H9 (cell line): ENCODE measurements around the gene IMP3. TPM values are rescaled to one million over a fixed set of nuclear protein-coding genes. Genes with fewer than 3 reads are reported as not detected.
A peak's percentile ranks its signal among the peaks of the same experiment; 100 is the strongest.

Experiments
- DNase-seq: peaks from one replicate; pipeline ENCODE4 v3.0.0-alpha.2; 2017
- H2AFZ ChIP-seq: one replicate; pipeline ENCODE4 v1.6.1; 2013; ENCODE audit warnings: mild to moderate bottlenecking, low read length, control low read depth, moderate library complexity
- H2AK5ac ChIP-seq: 2 replicates; pipeline ENCODE4 v1.6.1; 2013; ENCODE audit warnings: low read length, control low read depth, mixed read lengths; ENCODE audit not compliant: insufficient read length
- H2BK120ac ChIP-seq: one replicate; pipeline ENCODE4 v1.6.1; 2013; ENCODE audit warnings: low read depth, mild to moderate bottlenecking, low read length, control low read depth, inconsistent platforms; ENCODE audit not compliant: poor library complexity, severe bottlenecking
- H2BK12ac ChIP-seq: 2 replicates; pipeline ENCODE4 v1.6.1; 2013; ENCODE audit warnings: low read length, control low read depth, mixed read lengths, low read depth; ENCODE audit not compliant: insufficient read length
- H2BK15ac ChIP-seq: 2 replicates; pipeline ENCODE4 v1.6.1; 2013; ENCODE audit warnings: low read depth, low read length, control low read depth
- H2BK20ac ChIP-seq: one replicate; pipeline ENCODE4 v1.6.1; 2013; ENCODE audit warnings: low read depth, mild to moderate bottlenecking, low read length, control low read depth, inconsistent platforms; ENCODE audit not compliant: poor library complexity, severe bottlenecking
- H2BK5ac ChIP-seq: 2 replicates; pipeline ENCODE4 v1.6.1; 2013; ENCODE audit warnings: low read length, control low read depth, mixed read lengths; ENCODE audit not compliant: insufficient read length
- H3K14ac ChIP-seq: 2 replicates; pipeline ENCODE4 v1.6.1; 2013; ENCODE audit warnings: low read length, control low read depth; ENCODE audit not compliant: insufficient read depth
- H3K18ac ChIP-seq: 2 replicates; pipeline ENCODE4 v1.6.1; 2013; ENCODE audit warnings: low read depth, mild to moderate bottlenecking, mixed read lengths, low read length, control low read depth; ENCODE audit not compliant: insufficient read length
- H3K23ac ChIP-seq: 2 replicates; pipeline ENCODE4 v1.6.1; 2013; ENCODE audit warnings: low read length, control low read depth, mixed read lengths, low read depth; ENCODE audit not compliant: insufficient read length
- H3K23me2 ChIP-seq: 2 replicates; pipeline ENCODE4 v1.6.1; 2013; ENCODE audit warnings: low read depth, mild to moderate bottlenecking, mixed read lengths, low read length, control low read depth; ENCODE audit not compliant: insufficient read length, poor library complexity, severe bottlenecking
- H3K27ac ChIP-seq: 2 replicates; pipeline ENCODE4 v1.5.1; 2013; ENCODE audit warnings: low read length, control low read depth, mixed read lengths, low read depth; ENCODE audit not compliant: insufficient read length
- H3K27me3 ChIP-seq: 2 replicates; pipeline ENCODE4 v1.6.1; 2013; ENCODE audit warnings: low read length, control low read depth, inconsistent platforms; ENCODE audit not compliant: insufficient read depth
- H3K4ac ChIP-seq: 2 replicates; pipeline ENCODE4 v1.6.1; 2013; ENCODE audit warnings: low read depth, mild to moderate bottlenecking, control low read depth, inconsistent platforms, low read length, moderate library complexity
- H3K4me1 ChIP-seq: 2 replicates; pipeline ENCODE4 v1.6.1; 2013; ENCODE audit warnings: low read length, control low read depth, inconsistent platforms; ENCODE audit not compliant: insufficient read depth
- H3K4me2 ChIP-seq: 2 replicates; pipeline ENCODE4 v1.6.1; 2013; ENCODE audit warnings: low read length, control low read depth, mixed read lengths; ENCODE audit not compliant: insufficient read length, insufficient read depth
- H3K56ac ChIP-seq: 2 replicates; pipeline ENCODE4 v1.6.1; 2013; ENCODE audit warnings: low read depth, mild to moderate bottlenecking, mixed read lengths, low read length, control low read depth; ENCODE audit not compliant: insufficient read length
- H3K79me1 ChIP-seq: 2 replicates; pipeline ENCODE4 v1.6.1; 2013; ENCODE audit warnings: low read depth, mild to moderate bottlenecking, moderate library complexity, low read length, control low read depth, inconsistent platforms; ENCODE audit not compliant: insufficient read depth, poor library complexity, severe bottlenecking
- H3K79me2 ChIP-seq: 2 replicates; pipeline ENCODE4 v1.6.1; 2013; ENCODE audit warnings: low read length, control low read depth, inconsistent platforms; ENCODE audit not compliant: insufficient read depth
- H3K9ac ChIP-seq: 2 replicates; pipeline ENCODE4 v1.6.1; 2013; ENCODE audit warnings: low read length, control low read depth, mixed read lengths; ENCODE audit not compliant: insufficient read length; ENCODE audit errors: extremely low read depth
- H3K9me3 ChIP-seq: one replicate; pipeline ENCODE4 v1.6.1; 2013; ENCODE audit warnings: low read depth, low read length, inconsistent platforms; ENCODE audit not compliant: control insufficient read depth
- H3T11ph ChIP-seq: one replicate; pipeline ENCODE4 v1.6.1; 2013; ENCODE audit warnings: mild to moderate bottlenecking, low read length, control low read depth, inconsistent platforms
- H4K20me1 ChIP-seq: one replicate; pipeline ENCODE4 v1.6.1; 2013; ENCODE audit not compliant: control insufficient read depth, insufficient read length, insufficient read depth
- H4K5ac ChIP-seq: 2 replicates; pipeline ENCODE4 v1.6.1; 2013; ENCODE audit warnings: low read depth, mild to moderate bottlenecking, mixed read lengths, low read length, control low read depth; ENCODE audit not compliant: insufficient read length
- H4K8ac ChIP-seq: replicated peaks from 2 replicates; pipeline ENCODE4 v1.6.1; 2013; ENCODE audit warnings: low read length, control low read depth, mixed read lengths, low read depth; ENCODE audit not compliant: insufficient read length
- H4K91ac ChIP-seq: 2 replicates; pipeline ENCODE4 v1.6.1; 2013; ENCODE audit warnings: low read depth, mild to moderate bottlenecking, moderate library complexity, mixed read lengths, low read length, control low read depth; ENCODE audit not compliant: insufficient read length
- H3K27ac Mint-ChIP-seq, 3 experiments: 2 replicates in 2 of 3; 3 replicates in 1 of 3; pipeline ENCODE4 v1.8.0; 2020 to 2021; ENCODE audit warnings: mixed read lengths in 3 of 3, mild to moderate bottlenecking in 1 of 3, moderate library complexity in 1 of 3
- H3K27me3 Mint-ChIP-seq: 2 replicates; pipeline ENCODE4 v1.8.0; 2021; ENCODE audit warnings: low read depth, mild to moderate bottlenecking, moderate library complexity, mixed read lengths
- H3K36me3 Mint-ChIP-seq, 3 experiments: 2 replicates in 2 of 3; 3 replicates in 1 of 3; pipeline ENCODE4 v1.8.0; 2020 to 2021; ENCODE audit warnings: low read depth in 3 of 3, mixed read lengths in 3 of 3; ENCODE audit not compliant: insufficient read depth in 1 of 3
- H3K4me1 Mint-ChIP-seq, 2 experiments: 2 replicates each; pipeline ENCODE4 v1.8.0; 2020; ENCODE audit warnings: mixed read lengths in 2 of 2
- H3K4me3 Mint-ChIP-seq, 2 experiments: 2 replicates in 1 of 2; 3 replicates in 1 of 2; pipeline ENCODE4 v1.8.0; 2020 to 2021; ENCODE audit warnings: mild to moderate bottlenecking in 2 of 2, mixed read lengths in 2 of 2, moderate library complexity in 1 of 2
- H3K9me3 Mint-ChIP-seq, 2 experiments: 2 replicates in 1 of 2; 3 replicates in 1 of 2; pipeline ENCODE4 v1.8.0; 2020; ENCODE audit warnings: mild to moderate bottlenecking in 2 of 2, mixed read lengths in 2 of 2, moderate library complexity in 1 of 2
- whole genome bisulfite sequencing: extraction: QIAGEN DNeasy Blood & Tissue Kit; methylation state at CpG from one replicate; pipeline ENCODE4 v1.1.7; 2013; ENCODE audit warnings: missing lambda C conversion rate, low lambda C conversion rate, mixed read lengths; ENCODE audit not compliant: insufficient read length; ENCODE audit errors: extremely low coverage; 5-methylcytosine and 5-hydroxymethylcytosine counted together
- total RNA-seq: library from RNA; stranded (reverse); gene quantifications from 2 replicates; pipeline ENCODE4 v1.2.1, GENCODE V29; 2021
- TF ChIP-seq, protein P1 (sequence below): fragments of 200-600 bp; sonication (generic); conservative IDR thresholded peaks from 3 replicates; pipeline ENCODE4 v1.8.0; 2021; ENCODE audit warnings: antibody characterized with exemption, mild to moderate bottlenecking

Gene IMP3
- total RNA-seq, 1 experiment from 2014 or later = 97.9 TPM

DNA sequence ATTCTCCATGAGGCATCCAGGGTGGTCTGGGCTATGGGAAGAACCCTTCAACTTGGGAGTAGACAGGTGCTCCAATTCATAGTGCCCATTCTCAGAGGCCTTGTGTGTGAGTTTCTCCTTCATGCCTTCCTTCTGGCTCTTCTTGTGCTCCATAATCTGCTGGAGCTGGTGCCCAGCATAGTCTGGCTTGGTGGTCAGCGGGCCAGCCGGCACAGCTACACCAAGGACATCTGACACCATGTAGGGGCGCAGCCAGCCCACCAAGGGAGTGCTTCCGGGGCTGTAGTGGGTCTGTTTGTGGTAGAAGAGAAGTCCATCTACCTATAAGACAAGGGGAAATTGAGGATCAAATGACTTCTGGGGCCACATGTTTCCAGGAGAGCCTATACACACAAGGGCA, 41.7 kb downstream of the IMP3 start:
- Histone ChIP-seq H3K4me1 (no peaks in the 10 kb centered on the region), H4K91ac (no peak overlapping the region), H3T11ph (no peak overlapping the region), H3K27me3 (no peaks in the 10 kb centered on the region), H2AK5ac (no peak overlapping the region), H3K9ac (no peak overlapping the region), H4K20me1 (no peaks in the 10 kb centered on the region), H2AFZ (no peak overlapping the region), H3K27ac (no peak overlapping the region), H4K5ac (no peak overlapping the region), H2BK15ac (no peak overlapping the region), H3K79me1 (no peaks in the 10 kb centered on the region), H2BK20ac (no peak overlapping the region), H3K79me2 (no peaks in the 10 kb centered on the region), H3K18ac (no peak overlapping the region), H3K23ac (no peak overlapping the region), H3K4ac (no peak overlapping the region), H3K56ac (no peak overlapping the region), H3K23me2 (no peaks in the 10 kb centered on the region), H3K4me2 (no peak overlapping the region), H2BK12ac (no peak overlapping the region), H2BK5ac (no peak overlapping the region), H4K8ac (no peak overlapping the region), H3K9me3 (no peaks in the 10 kb centered on the region), H2BK120ac (no peak overlapping the region), H3K14ac (no peak overlapping the region)
- H3K27ac Mint-ChIP-seq = peak overlapping the region in 1 of 3 experiments; percentile 54; a peak in 1 of 7 replicates
- no peak for DNase-seq
- H3K27me3 Mint-ChIP-seq = no peaks in the 10 kb centered on the region
- no CpG with 5 or more reads among the region's 4 CpGs for WGBS
- H3K36me3 Mint-ChIP-seq = peaks cover 12 to 55% (median 41%) of the 10 kb centered on the region in 3 experiments; a peak in 5 of 7 replicates
- no peak overlapping the region for H3K4me3 Mint-ChIP-seq
- TF ChIP-seq, protein P1, sequence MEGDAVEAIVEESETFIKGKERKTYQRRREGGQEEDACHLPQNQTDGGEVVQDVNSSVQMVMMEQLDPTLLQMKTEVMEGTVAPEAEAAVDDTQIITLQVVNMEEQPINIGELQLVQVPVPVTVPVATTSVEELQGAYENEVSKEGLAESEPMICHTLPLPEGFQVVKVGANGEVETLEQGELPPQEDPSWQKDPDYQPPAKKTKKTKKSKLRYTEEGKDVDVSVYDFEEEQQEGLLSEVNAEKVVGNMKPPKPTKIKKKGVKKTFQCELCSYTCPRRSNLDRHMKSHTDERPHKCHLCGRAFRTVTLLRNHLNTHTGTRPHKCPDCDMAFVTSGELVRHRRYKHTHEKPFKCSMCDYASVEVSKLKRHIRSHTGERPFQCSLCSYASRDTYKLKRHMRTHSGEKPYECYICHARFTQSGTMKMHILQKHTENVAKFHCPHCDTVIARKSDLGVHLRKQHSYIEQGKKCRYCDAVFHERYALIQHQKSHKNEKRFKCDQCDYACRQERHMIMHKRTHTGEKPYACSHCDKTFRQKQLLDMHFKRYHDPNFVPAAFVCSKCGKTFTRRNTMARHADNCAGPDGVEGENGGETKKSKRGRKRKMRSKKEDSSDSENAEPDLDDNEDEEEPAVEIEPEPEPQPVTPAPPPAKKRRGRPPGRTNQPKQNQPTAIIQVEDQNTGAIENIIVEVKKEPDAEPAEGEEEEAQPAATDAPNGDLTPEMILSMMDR = no peak
- H3K9me3 Mint-ChIP-seq = no peaks in the 10 kb centered on the region
- no peaks in the 10 kb centered on the region for H3K4me1 Mint-ChIP-seq
